ENCODE data around the gene SAMMSON. TPM values are rescaled to one million over a fixed set of nuclear protein-coding genes. Genes with fewer than 3 reads are reported as not detected.

Gene SAMMSON
- total and polyA plus RNA-seq, 2 experiments from 2014 or later, result not detected

DNA sequence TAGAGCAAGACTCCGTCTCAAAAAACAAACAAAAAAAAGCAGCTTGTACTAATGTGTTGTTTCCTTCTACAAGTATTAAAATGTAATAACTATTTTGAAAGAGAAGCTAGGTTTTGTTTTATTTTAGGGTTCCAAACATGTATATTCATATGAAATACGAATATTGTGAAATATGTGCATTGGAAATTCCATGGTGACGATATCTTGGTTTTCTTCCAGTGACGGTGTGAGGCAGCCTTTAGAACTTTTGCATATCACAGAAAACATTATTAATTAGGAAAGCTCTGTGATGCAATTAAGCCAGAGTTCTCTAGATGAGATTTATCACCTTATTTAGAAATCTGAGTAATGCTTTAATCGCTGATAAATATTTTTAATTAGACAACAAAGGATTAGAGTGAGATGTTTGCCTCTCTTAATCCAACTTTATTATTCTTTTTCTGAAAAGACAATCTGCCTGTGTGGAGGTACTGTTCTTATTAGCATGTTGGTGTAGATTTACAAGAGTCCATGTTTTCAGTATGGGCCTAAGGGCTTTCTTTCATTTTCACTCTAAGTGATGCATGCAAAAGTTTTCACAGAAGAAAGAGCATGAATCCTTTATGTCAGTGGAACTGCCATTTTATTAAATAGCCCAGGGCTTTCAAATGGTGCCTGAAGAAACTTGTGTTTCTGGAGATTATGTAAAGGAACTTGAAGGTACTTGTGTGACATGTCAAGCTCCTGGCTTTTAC, 37.7 kb upstream of the SAMMSON start (continued):
- TF ChIP-seq, protein P1, sequence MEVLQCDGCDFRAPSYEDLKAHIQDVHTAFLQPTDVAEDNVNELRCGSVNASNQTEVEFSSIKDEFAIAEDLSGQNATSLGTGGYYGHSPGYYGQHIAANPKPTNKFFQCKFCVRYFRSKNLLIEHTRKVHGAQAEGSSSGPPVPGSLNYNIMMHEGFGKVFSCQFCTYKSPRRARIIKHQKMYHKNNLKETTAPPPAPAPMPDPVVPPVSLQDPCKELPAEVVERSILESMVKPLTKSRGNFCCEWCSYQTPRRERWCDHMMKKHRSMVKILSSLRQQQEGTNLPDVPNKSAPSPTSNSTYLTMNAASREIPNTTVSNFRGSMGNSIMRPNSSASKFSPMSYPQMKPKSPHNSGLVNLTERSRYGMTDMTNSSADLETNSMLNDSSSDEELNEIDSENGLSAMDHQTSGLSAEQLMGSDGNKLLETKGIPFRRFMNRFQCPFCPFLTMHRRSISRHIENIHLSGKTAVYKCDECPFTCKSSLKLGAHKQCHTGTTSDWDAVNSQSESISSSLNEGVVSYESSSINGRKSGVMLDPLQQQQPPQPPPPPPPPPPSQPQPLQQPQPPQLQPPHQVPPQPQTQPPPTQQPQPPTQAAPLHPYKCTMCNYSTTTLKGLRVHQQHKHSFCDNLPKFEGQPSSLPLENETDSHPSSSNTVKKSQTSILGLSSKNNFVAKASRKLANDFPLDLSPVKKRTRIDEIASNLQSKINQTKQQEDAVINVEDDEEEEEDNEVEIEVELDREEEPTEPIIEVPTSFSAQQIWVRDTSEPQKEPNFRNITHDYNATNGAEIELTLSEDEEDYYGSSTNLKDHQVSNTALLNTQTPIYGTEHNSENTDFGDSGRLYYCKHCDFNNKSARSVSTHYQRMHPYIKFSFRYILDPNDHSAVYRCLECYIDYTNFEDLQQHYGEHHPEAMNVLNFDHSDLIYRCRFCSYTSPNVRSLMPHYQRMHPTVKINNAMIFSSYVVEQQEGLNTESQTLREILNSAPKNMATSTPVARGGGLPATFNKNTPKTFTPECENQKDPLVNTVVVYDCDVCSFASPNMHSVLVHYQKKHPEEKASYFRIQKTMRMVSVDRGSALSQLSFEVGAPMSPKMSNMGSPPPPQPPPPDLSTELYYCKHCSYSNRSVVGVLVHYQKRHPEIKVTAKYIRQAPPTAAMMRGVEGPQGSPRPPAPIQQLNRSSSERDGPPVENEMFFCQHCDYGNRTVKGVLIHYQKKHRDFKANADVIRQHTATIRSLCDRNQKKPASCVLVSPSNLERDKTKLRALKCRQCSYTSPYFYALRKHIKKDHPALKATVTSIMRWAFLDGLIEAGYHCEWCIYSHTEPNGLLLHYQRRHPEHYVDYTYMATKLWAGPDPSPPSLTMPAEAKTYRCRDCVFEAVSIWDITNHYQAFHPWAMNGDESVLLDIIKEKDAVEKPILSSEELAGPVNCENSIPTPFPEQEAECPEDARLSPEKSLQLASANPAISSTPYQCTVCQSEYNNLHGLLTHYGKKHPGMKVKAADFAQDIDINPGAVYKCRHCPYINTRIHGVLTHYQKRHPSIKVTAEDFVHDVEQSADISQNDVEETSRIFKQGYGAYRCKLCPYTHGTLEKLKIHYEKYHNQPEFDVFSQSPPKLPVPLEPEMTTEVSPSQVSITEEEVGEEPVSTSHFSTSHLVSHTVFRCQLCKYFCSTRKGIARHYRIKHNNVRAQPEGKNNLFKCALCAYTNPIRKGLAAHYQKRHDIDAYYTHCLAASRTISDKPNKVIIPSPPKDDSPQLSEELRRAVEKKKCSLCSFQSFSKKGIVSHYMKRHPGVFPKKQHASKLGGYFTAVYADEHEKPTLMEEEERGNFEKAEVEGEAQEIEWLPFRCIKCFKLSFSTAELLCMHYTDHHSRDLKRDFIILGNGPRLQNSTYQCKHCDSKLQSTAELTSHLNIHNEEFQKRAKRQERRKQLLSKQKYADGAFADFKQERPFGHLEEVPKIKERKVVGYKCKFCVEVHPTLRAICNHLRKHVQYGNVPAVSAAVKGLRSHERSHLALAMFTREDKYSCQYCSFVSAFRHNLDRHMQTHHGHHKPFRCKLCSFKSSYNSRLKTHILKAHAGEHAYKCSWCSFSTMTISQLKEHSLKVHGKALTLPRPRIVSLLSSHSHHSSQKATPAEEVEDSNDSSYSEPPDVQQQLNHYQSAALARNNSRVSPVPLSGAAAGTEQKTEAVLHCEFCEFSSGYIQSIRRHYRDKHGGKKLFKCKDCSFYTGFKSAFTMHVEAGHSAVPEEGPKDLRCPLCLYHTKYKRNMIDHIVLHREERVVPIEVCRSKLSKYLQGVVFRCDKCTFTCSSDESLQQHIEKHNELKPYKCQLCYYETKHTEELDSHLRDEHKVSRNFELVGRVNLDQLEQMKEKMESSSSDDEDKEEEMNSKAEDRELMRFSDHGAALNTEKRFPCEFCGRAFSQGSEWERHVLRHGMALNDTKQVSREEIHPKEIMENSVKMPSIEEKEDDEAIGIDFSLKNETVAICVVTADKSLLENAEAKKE (CRISPR knock-in tag; IDR thresholded peaks at IDR 0.05), result no peak

DNA sequence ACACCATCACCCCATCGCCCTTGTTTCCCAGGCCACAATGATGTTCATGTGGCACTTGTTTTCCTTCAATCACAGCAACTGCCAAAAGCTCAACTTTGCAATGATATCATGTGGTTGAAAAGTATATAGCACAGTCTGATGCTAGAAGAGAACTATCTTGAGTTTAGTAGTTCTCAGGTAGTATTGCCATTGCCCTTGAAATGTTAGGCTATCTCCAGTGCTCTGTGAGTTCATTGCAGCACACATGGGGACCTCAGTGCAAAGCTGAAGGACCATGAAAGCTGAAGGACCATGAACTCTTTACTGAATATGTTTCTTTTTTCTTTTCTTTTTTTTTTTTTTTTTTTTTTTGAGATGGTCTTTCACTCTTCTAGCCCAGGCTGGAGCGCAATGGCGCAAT, 35.9 kb upstream of the SAMMSON start:
- H3K27ac ChIP-seq (ENCODE audit: low read depth), result no peak overlapping the region
- no peak overlapping the region for H3K4me3 ChIP-seq
- no peaks in the 10 kb centered on the region for H3K9me3 Mint-ChIP-seq
- H3K4me1 ChIP-seq (ENCODE audit: insufficient read depth), result no peaks in the 10 kb centered on the region
- no peak overlapping the region for H3K4me3 Mint-ChIP-seq
- no peak overlapping the region for H3K4me2 ChIP-seq
- H4K20me1 ChIP-seq (replicated peaks; ENCODE audit: insufficient read depth), result no peaks in the 10 kb centered on the region
- H3K9me2 ChIP-seq (ENCODE audit: insufficient read depth), result no peaks in the 10 kb centered on the region
- peaks cover 2% of the 10 kb centered on the region for H3K27me3 Mint-ChIP-seq (ENCODE audit: insufficient read depth, low read depth, poor library complexity)
- no peak overlapping the region for H2AFZ ChIP-seq
- H3F3A ChIP-seq (replicated peaks; ENCODE audit: low read depth), result no peaks in the 10 kb centered on the region
- H3K27ac Mint-ChIP-seq, result no peak overlapping the region
- ATAC-seq (no peak), DNase-seq (ENCODE audit: low spot score) (no peak)
- no peaks in the 10 kb centered on the region for H3K79me2 ChIP-seq (replicated peaks; ENCODE audit: insufficient read depth)
- H3K27me3 ChIP-seq (ENCODE audit: insufficient read depth), result no peaks in the 10 kb centered on the region
- no peaks in the 10 kb centered on the region for H3K36me3 Mint-ChIP-seq (ENCODE audit: low read depth)
- H3K4me1 Mint-ChIP-seq, result no peaks in the 10 kb centered on the region
- no peaks in the 10 kb centered on the region for H3K36me3 ChIP-seq (ENCODE audit: insufficient read depth)
- TF ChIP-seq, protein P2, sequence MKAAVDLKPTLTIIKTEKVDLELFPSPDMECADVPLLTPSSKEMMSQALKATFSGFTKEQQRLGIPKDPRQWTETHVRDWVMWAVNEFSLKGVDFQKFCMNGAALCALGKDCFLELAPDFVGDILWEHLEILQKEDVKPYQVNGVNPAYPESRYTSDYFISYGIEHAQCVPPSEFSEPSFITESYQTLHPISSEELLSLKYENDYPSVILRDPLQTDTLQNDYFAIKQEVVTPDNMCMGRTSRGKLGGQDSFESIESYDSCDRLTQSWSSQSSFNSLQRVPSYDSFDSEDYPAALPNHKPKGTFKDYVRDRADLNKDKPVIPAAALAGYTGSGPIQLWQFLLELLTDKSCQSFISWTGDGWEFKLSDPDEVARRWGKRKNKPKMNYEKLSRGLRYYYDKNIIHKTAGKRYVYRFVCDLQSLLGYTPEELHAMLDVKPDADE (IDR thresholded peaks at IDR 0.05), result no peak
- TF ChIP-seq, protein P1 (CRISPR knock-in tag; IDR thresholded peaks at IDR 0.05), result no peak
- TF ChIP-seq CREB1 (CRISPR knock-in tag; IDR thresholded peaks at IDR 0.05; ENCODE audit: low read depth), result no peak
- TF ChIP-seq ZNF114 (CRISPR knock-in tag; IDR thresholded peaks at IDR 0.05), result no peak
- TF ChIP-seq EZH2phosphoT487 (IDR thresholded peaks at IDR 0.05; ENCODE audit: unreplicated experiment), result no peak
- no peak for TF ChIP-seq STAT1 (IDR thresholded peaks at IDR 0.05; ENCODE audit: unreplicated experiment)
- no peak for TF ChIP-seq POLR2AphosphoS5 (IDR thresholded peaks at IDR 0.05; ENCODE audit: low read depth)
- TF ChIP-seq NANOG (IDR thresholded peaks at IDR 0.05; ENCODE audit: borderline replicate concordance), result no peak

Measured in GM23338 (cell line).